GM21825 (cell line): ENCODE data around the gene PLSCR1.
"Not testable (repeated sequence)": the region's sequence is repeated elsewhere in the genome, so short reads cannot be mapped to it uniquely, and the experiment has no call there.

Source experiments
- ATAC-seq: cut with Tn5 transposase; IDR thresholded peaks from one replicate; pipeline ENCODE4 v1.9.1; 2021; ENCODE audit warnings: mild to moderate bottlenecking, moderate library complexity; ENCODE audit not compliant: unreplicated experiment

PLSCR1 gene

DNA sequence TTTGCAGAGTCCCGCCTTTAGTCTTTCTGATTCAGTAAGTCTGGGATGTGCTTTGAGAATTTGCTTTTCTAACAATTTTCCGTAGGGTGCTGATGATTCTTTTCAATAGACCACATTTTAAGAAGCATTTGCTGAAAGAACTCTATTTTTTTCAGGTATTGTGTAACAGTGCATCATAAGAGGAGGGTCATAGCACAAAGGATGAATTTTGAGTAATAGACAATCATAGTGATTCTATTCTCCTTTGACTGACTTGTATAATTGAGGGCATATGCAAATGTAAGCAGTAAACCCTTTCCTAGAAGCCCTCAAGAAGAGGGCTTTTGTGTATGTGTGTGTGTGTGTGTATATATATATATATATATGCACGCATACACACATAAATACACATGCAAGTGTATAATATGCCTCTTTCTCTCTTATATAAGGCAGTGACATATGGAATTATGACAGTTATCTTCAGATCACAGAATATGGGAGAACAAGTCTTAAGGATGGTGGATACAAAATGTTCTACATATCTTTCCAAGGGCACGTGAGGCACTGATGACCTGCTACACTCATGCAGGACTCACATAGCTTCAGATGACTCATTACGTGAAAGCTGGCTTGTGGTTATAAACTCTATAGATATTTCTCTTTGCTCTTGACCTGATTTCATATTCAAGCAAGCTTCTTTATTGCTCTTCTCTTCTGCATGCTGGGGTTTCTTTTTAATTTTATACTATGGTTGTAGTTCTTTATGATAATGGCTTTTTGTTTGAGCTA lies 6.5 kb upstream of the PLSCR1 start:
- peak; percentile 86 for ATAC-seq

DNA sequence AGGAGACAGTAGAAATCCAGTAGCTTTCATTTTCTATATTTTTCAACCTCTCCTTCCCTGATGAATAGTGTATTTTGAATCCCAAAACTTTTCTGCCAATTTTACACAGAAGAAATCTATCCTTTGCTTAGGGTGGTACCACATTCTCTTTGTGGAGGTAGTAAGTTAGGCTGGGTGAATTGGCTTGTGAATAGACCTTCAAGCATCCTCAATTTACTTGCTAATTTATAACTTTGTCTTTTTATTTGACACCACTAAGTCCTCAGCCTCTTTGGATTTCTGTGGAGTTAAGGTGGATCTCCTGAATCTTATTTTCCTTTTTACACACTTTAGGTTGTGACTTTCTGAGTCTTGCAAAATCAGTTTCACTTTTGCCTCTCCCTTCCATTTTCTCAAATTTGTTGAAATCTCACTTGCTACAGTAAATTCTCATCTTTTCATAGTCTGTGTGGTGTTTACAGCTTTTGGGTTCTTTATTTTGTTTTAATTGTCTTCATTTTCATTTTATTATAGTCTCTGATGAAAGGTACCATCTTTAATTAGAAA lies 5.7 kb upstream of the PLSCR1 start:
- ATAC-seq: no peak

DNA sequence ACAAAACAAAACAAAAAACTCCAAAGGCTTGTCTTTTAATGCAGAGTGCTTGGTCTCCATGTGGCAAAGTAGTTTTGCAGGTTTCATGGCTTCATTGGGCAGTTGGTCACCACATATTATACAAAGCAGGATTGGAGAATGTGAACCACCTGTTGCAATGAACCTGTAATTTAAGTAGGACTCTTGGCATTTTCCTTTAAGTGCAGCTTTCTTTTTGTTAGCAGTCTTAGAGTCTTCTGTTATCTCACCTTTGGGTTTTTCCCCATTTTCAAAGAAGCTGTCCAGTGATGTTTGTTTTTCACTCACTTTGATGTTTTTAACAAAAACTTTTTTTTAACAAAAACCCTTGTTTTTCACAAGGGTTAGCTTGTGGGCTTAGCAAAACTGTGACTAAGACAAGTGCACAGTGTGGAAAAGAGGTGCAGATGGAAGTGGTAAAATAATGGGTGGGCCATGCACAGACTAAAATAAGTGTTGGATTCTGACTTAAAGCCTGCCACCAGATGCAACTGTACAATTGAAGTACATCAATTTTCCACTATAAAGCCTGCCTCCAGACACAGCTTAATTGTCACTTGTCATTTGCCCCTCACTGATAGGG lies 2.9 kb upstream of the PLSCR1 start:
- no peak for ATAC-seq

DNA sequence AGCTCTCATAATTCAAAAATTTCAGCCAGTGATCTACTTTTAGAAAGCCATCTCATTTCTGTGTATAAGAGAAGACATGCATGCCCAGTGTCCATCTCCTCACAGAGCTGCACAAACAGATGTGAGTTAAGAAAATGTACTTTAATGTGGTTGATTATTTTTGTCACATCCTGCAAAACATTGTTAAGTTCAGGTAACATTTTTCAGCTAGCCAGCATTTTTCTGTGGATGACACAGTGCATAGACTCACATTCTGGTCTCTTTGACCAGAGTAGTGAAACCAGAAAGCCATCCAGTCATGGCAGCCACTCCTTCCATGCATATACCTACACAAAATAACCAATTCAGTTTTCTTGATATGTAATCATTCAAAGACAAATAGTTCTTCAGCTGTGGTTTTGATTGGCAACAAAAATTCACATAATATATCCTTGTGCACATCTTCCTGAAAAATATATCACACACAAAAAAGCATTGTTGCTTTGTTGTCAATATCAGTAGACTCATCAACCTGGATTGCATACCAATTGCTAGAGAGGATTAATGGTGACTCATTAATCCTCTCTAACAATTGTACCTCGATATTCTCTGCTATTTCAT lies 2.1 kb upstream of the PLSCR1 start:
- ATAC-seq: no peak

DNA sequence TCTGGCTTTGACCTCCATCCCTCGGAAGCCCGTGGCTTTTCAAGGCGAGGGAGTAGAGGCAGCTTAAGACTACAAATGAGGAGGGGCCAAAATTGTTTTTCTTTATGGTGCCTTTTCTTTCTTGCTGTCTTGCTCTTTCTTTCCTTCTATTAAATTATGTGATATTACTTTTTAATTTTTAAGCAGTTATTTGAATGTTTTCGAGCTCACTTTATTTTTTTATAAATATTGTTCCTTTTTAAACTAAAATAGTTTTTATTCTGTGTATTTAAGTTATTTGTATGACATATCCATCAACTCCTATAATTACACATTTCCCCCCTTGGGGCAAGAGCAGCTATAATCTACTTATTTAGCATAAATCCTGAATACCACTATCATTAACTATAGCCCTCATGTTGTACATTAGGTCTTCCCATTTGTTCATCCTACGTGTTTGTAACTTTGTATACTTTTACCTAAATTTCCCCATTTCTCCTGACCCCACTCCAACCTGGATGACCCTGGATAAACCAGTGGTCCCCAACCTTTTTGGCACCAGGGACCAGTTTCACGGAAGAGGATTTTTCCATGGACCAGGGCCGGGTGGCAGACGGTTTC lies 622 bp upstream of the PLSCR1 start:
- no peak for ATAC-seq

DNA sequence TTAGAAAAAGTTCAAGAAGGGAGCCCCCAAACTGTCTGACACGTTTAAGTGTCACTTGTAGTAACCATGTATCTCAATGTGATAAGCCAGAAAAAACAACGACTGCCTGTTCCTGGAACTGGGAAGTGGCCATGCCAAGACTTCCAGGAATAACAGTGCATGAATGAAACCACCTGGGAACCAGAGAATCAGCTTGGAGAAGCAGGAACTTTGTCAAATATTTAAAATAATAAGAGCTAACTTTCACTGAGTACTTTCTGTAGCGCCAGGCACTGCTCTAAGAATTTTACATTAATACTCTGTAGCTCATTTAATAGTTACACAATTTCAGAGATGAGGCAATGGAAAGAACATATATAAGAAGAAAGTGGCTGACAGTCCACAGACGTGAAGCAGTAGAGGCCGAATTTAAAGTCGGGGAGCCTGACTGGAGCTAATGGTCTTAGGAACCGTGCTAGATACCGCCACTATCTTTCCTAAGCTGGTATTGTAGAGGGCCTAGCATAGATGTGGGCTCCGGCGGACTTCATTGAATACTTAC lies 876 bp downstream of the PLSCR1 start:
- ATAC-seq: peak; percentile 10

DNA sequence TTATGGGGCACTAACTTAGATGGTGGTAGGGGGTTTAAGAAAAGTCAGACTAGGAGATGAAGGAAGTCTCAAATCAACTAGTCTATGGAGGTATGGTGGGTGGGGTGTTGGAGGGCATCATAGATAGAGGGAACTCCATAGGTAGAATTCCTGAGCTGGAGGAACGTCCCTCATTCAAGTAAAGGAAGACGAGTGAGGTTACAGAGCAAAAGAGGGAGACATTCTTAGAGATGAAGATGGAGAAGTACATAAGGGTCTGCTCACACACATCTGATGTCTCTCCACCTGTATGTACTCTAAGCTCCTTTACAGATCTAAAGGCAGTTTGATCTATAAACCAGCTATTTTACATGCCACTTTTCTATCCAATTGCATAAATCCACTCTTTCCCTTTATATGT lies 1.4 kb downstream of the PLSCR1 start:
- ATAC-seq: no peak

DNA sequence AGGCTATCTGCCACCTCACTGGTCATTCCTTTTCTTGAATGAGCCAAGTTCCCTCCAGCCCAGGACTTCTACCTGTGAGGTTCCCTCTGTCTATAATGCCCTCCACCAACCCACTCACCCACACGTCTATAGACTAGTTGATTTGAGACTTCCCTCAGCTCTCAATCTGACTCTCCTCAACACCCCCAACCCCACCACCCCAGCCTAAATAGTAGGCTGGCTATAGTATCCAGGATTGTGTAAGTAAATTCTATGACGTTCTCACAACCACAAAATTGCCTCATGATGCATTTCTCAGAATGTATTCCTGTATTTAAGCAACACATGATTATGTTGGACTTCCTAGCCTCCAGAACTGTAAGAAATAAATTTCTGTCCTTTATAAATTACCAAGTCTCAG lies 2.2 kb downstream of the PLSCR1 start:
- no peak for ATAC-seq

DNA sequence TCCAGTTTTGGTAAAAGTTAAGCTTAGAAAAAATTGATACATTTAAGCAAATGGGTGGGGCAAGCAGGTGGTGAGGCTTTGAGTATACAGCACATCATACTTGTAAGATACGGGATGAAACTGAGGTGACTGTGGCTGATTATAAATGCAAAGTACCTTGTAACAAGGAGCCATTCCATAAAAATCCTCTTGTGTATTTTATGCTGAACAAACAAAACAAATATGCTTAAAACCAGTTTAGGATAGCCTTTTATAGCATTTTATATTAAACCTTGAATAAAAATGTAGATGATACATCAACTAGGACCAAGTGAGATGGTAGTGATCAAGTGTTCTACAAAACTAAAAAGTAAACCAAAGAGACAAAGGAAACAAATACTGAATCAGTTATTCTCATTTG lies 3.4 kb downstream of the PLSCR1 start:
- ATAC-seq: no peak

DNA sequence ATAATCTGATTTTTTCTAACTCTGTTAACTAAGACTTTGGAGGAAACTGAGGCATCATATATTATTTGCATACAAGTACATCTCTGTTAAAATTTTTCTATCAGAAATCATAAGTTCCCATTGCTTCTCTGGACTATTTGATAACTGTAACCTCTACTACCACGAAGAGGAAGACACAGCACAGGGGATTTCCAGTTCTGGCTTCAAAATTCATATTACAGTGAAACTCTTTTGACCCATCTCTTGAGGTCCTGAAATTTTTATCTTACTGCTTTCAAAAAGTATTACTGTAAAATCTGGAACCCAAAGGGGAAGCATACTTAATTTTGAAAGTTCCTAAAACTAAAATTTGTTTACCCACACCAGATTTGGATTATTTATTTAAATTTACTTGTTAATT lies 4.2 kb downstream of the PLSCR1 start:
- no peak for ATAC-seq

DNA sequence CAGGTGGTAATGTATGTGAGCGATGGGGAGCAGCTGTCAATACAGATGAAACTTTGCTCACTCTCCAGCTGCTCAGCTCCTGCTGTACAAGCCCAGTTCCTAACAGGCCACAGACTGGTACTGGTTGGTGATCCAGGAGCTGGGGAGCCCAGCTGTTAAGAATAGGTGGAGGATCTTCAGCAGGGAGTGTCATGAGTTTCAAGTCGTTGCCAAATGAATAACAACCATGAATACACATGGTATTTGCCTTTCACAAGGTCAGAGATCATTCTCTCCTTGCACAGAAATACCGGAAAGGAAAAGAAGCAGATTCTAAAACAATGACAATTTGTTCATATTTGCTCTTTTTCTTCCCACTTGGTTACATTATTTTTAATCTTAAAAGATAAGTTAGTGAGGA lies 5.1 kb downstream of the PLSCR1 start:
- no peak for ATAC-seq

DNA sequence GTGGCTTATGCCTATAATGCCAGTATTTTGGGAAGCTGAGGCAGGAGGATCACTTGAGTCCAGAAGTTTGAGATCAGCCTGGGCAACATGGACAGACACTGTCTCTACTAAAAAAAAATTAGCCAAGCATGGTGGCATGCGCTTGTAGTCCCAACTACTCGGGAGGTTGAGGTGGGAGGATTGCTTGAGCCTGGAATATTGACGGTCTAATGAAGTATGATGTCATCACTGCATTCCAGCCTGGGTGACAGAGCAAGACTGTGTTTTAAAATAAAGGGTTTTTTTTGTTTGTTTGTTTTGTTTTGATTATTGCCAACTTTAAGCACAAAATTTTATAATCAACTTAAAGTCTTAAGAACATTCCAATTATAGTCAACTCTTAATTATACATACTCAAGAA lies 6.8 kb downstream of the PLSCR1 start:
- no peak for ATAC-seq

DNA sequence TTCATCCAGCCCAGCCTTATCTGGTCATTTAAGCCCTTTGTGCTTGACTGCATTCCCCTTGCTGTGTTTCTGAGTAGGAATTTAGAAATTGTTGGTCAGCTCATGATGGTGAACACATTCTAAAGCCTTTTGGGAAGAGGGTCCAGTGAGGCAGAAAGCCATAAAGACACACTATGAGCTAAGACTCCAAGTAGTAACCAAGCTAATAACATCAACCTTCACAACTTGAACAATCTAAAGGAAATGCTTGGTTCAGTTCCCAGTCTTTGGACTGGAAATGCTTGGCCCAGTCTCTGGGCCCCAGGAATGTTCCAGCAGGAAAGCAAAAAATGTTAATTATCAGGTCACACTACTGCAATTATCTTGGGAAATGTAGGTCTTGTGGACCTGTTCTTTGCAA lies 7.7 kb downstream of the PLSCR1 start:
- ATAC-seq: no peak

DNA sequence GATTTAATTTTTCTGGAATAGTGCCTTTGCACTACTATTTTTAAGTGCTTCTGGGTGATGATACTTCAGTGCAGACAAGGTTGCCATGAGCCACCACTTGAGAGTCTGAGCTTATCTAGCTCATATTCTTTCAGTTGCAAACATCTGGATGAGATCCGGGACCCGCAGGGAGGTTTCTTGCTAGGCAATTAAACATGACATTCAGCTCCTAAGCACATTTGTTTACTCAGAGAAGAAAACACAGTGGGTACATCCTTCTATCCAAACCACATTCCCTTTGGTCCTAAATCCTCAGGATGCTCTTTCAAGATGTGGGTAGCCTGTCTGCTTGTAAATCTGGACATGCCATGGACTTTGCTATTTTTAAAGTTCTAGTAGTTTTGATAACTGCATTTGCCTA lies 12.0 kb downstream of the PLSCR1 start:
- no peak for ATAC-seq

DNA sequence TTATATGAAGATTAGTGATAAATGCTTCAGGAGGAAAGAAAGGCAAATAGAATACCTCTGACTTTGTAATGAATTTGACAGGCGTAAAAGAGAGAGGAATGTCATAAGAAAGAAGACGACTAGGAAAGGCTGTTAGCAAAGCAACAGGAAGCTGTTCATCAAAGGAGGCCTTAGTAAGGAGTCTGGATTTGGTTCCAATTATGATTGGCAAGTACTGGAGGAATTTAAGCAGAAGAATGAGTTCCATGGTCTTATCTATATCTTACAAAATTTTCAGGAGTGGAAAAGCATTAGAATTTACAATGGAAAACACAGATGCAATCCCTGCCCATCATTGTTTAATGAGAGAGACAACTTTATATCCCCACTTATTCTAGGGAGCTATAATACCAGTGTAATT lies 13.8 kb downstream of the PLSCR1 start:
- ATAC-seq: no peak

DNA sequence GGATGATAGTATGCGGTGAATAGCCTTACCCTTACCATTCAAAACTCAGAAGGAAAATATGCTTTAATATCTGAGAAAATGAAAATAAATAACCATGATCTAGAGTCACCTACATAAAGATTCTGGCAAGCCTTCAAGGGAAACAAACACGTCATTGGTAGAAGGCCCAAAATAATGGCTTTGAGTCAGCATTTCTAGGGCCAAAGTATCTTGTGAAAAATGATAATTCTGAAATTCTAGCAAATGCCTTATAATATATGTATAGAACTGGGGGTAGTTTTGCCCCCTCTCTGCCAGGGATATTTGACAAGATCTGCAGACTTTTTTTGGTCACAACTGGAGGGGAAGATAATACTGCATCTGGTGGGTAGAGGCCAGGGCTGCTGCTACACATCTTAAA lies 15.4 kb downstream of the PLSCR1 start:
- ATAC-seq: no peak

DNA sequence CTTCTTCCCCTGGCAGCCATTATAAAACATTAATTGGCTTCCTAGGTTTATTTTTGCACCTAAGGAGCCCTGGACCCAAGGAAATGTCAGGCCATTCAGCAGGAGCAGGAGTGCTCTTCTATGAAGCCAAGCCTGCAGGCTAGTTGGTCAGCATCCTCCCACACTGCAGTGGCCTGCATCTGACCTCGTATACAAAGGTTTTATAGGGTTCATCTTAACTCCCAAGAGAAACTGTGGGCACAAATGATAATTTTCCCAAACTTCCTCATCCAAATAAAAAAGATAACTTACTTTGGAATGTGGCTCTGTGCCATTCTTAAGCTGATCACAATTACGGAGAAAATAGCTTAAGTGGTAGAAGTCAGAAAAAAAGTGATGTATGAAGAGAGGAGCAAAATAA lies 19.4 kb downstream of the PLSCR1 start:
- ATAC-seq: no peak

DNA sequence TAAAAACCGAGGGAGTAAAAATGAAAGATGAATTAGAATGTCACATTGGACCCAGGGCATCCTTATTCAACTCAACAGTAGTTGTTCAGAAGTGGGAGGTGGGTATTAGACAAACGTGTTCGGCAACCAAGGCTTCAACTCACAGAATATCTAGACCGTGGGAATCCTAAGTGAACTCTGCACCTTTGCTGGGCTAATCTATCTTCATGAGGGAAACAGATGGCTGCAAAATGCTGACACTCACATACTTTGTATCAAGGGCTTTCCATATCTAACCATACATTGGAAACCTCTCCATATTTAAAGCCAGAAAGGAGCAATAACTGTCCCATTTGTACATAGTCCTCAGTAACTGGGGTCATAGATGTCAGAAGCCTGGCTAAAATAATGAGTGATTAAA lies 20.9 kb downstream of the PLSCR1 start:
- ATAC-seq: no peak

DNA sequence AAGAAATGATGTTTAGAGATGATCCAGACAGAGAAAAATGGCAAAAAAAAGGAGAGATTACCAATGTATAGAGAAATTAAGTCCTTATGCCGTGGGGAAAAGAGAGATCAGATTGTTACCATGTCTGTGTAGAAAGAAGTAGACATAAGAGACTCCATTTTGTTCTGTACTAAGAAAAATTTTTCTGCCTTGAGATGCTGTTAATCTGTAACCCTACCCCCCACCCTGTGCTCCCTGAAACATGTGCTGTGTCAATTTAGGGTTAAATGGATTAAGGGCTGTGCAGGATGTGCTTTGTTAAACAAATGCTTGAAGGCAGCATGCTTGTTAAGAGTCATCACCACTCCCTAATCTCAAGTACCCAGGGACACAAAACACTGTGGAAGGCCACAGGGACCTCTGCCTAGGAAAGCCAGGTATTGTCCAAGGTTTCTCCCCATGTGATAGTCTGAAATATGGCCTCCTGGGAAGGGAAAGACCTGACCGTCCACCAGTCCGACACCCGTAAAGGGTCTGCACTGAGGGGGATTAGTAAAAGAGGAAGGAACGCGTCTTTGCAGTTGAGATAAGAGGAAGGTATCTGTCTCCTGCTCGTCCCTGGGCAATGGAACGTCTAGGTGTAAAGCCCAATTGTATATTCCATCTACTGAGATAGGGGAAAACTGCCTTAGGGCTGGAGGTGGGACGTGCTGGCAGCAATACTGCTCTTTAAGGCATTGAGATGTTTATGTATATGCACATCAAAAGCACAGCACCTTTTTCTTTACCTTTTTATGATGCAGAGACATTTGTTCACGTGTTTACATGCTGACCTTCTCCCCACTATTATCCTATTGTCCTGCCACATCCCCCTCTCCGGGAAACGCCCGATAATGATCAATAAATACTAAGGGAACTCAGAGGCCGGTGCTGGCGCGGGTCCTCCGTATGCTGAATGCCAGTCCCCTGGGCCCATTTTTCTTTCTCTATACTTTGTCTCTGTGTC lies 21.9 kb downstream of the PLSCR1 start:
- ATAC-seq: not testable (repeated sequence)

DNA sequence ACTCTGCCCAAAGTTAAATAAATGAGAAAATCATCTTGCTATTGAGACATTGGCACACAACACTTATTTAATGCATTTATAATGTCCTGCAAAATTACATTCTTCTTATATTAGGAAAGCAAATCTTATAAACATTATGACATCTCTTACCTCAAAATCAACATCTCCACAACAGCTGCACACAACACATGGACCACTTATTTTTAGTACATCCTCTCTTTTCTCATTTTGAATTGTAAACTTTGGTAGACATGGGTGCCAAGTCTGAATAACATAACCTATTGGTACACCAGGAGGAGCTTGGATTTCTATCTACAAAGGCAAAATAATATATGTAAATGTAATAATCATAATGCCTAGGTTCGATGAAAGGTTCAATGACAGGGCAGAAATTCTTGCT lies 23.0 kb downstream of the PLSCR1 start:
- ATAC-seq: no peak
